ENCODE measurements around the gene FN1.
A peak's percentile ranks its signal among the peaks of the same experiment; 100 is the strongest.
"Not testable (repeated sequence)": the region's sequence is repeated elsewhere in the genome, so short reads cannot be mapped to it uniquely, and the experiment has no call there.

Gene FN1

GRCh38 chr2:215421859-215422461 lies 13.9 kb downstream of the FN1 start:
- DNase-seq: no peak

GRCh38 chr2:215420471-215420935 lies 15.4 kb downstream of the FN1 start:
- no peak for DNase-seq

GRCh38 chr2:215419769-215420470 lies 15.9 kb downstream of the FN1 start:
- DNase-seq: no peak

- DNase-seq: no peak
Measured at GRCh38 chr2:215419113-215419512, 16.8 kb downstream of the FN1 start.

- DNase-seq: no peak
Measured at GRCh38 chr2:215418064-215418963, 17.6 kb downstream of the FN1 start.

GRCh38 chr2:215417400-215417951 lies 18.4 kb downstream of the FN1 start:
- no peak for DNase-seq

GRCh38 chr2:215416656-215417055 lies 19.2 kb downstream of the FN1 start:
- no peak for DNase-seq

GRCh38 chr2:215415820-215416577 lies 19.9 kb downstream of the FN1 start:
- no peak for DNase-seq

- DNase-seq: no peak
Measured at GRCh38 chr2:215415218-215415617, 20.6 kb downstream of the FN1 start.

- DNase-seq: no peak
Measured at GRCh38 chr2:215414674-215415073, 21.2 kb downstream of the FN1 start.

GRCh38 chr2:215413974-215414373 lies 21.9 kb downstream of the FN1 start:
- DNase-seq: peak; percentile 16

GRCh38 chr2:215413484-215413777 lies 22.4 kb downstream of the FN1 start:
- no peak for DNase-seq

GRCh38 chr2:215411941-215412743 lies 23.7 kb downstream of the FN1 start:
- no peak for DNase-seq

GRCh38 chr2:215410932-215411285 lies 25.0 kb downstream of the FN1 start:
- peak; percentile 74 for DNase-seq

GRCh38 chr2:215410181-215410931 lies 25.5 kb downstream of the FN1 start:
- DNase-seq: not testable (repeated sequence)

- DNase-seq: no peak
Measured at GRCh38 chr2:215409331-215410127, 26.3 kb downstream of the FN1 start.

- not testable (repeated sequence) for DNase-seq
Measured at GRCh38 chr2:215408441-215408840, 27.4 kb downstream of the FN1 start.

GRCh38 chr2:215407590-215408264 lies 28.1 kb downstream of the FN1 start:
- no peak for DNase-seq

- DNase-seq: no peak
Measured at GRCh38 chr2:215407061-215407460, 28.8 kb downstream of the FN1 start.

All from inflammatory macrophage treated with lipopolysaccharide for 4 hours (primary cell).